ENCODE measurements around the gene PRDX5. TPM values are rescaled to one million over a fixed set of nuclear protein-coding genes. Genes with fewer than 3 reads are reported as not detected.

The PRDX5 gene
- total RNA-seq (192 TPM), polyA plus RNA-seq (ENCODE audit: insufficient read depth, low read depth, low replicate concordance) (1,026 TPM)
- long read RNA-seq, donor 1, transcript PRDX5-201 (6 exons, 893 nt): major isoform, 85 of 144 reads
- long read RNA-seq, donor 1, transcript PRDX5-202 (4 exons, 463 nt): minor isoform, 8 of 144 reads
- long read RNA-seq, donor 1, partial matches to known transcripts: 39 of 144 reads
- long read RNA-seq, donor 1, other reads (novel, unspliced or antisense): 8 of 144 reads
- long read RNA-seq, donor 2, transcript PRDX5-201 (6 exons, 893 nt): major isoform, 121 of 203 reads
- long read RNA-seq, donor 2, transcript PRDX5-203 (5 exons, 596 nt): minor isoform, 5 of 203 reads
- long read RNA-seq, donor 2, transcript PRDX5-202 (4 exons, 463 nt): minor isoform, 9 of 203 reads
- long read RNA-seq, donor 2, partial matches to known transcripts: 56 of 203 reads
- long read RNA-seq, donor 2, other reads (novel, unspliced or antisense): 12 of 203 reads
- long read RNA-seq, donor 3, transcript PRDX5-201 (6 exons, 893 nt): major isoform, 156 of 230 reads
- long read RNA-seq, donor 3, partial matches to known transcripts: 58 of 230 reads
- long read RNA-seq, donor 3, other reads (novel, unspliced or antisense): 12 of 230 reads
- long read RNA-seq, donor 4, transcript PRDX5-201 (6 exons, 893 nt): major isoform, 122 of 194 reads
- long read RNA-seq, donor 4, transcript PRDX5-202 (4 exons, 463 nt): minor isoform, 7 of 194 reads
- long read RNA-seq, donor 4, partial matches to known transcripts: 55 of 194 reads
- long read RNA-seq, donor 4, other reads (novel, unspliced or antisense): 8 of 194 reads
- long read RNA-seq, donor 5, transcript PRDX5-201 (6 exons, 893 nt): major isoform, 6 of 8 reads
- long read RNA-seq, donor 5, partial matches to known transcripts: 0 of 8 reads
- long read RNA-seq, donor 5, other reads (novel, unspliced or antisense): 0 of 8 reads
- long read RNA-seq, donor 6, transcript PRDX5-203 (5 exons, 596 nt): minor isoform, 8 of 433 reads
- long read RNA-seq, donor 6, transcript PRDX5-202 (4 exons, 463 nt): minor isoform, 15 of 433 reads
- long read RNA-seq, donor 6, transcript PRDX5-201 (6 exons, 893 nt): major isoform, 255 of 433 reads
- long read RNA-seq, donor 6, partial matches to known transcripts: 130 of 433 reads
- long read RNA-seq, donor 6, other reads (novel, unspliced or antisense): 25 of 433 reads
- long read RNA-seq, donor 7, transcript PRDX5-201 (6 exons, 893 nt): major isoform, 161 of 179 reads
- long read RNA-seq, donor 7, partial matches to known transcripts: 7 of 179 reads
- long read RNA-seq, donor 7, other reads (novel, unspliced or antisense): 9 of 179 reads
- long read RNA-seq, donor 8, transcript PRDX5-202 (4 exons, 463 nt): minor isoform, 6 of 228 reads
- long read RNA-seq, donor 8, transcript PRDX5-201 (6 exons, 893 nt): major isoform, 141 of 228 reads
- long read RNA-seq, donor 8, partial matches to known transcripts: 64 of 228 reads
- long read RNA-seq, donor 8, other reads (novel, unspliced or antisense): 14 of 228 reads
- long read RNA-seq, donor 9, transcript PRDX5-201 (6 exons, 893 nt): major isoform, 83 of 139 reads
- long read RNA-seq, donor 9, partial matches to known transcripts: 47 of 139 reads
- long read RNA-seq, donor 9, other reads (novel, unspliced or antisense): 7 of 139 reads
- long read RNA-seq, donor 10, transcript PRDX5-202 (4 exons, 463 nt): minor isoform, 6 of 132 reads
- long read RNA-seq, donor 10, transcript PRDX5-201 (6 exons, 893 nt): major isoform, 81 of 132 reads
- long read RNA-seq, donor 10, partial matches to known transcripts: 44 of 132 reads
- long read RNA-seq, donor 10, other reads (novel, unspliced or antisense): 0 of 132 reads

DNA sequence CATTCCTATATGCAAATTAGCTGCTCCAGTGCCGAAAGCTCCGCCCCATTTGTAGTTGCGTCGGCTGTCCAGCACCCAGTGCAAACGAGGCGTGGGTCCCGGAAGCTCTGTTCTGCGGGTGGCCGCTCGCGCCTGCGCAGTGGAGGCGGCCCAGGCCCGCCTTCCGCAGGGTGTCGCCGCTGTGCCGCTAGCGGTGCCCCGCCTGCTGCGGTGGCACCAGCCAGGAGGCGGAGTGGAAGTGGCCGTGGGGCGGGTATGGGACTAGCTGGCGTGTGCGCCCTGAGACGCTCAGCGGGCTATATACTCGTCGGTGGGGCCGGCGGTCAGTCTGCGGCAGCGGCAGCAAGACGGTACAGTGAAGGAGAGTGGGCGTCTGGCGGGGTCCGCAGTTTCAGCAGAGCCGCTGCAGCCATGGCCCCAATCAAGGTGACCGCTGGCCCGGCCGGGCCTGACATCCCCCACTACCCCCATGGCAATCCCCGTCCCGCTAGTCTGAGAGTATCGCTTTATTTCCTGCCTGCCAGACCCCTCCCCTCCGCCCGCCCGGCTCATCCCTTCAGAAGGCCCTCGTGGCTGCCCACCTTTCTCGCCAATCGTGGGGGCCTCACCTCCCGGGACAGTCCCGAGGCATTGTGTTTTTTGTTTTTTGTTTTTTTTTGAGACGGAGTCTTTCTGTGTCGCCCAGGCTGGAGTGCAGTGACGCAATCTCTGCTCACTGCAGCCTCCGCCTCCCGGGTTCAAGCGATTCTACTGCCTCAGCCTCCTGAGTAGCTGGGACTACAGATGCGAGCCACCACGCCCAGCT, at the start of gene PRDX5:
TSS of gene PRDX5 (plus strand) at position 161 of the 805 bp plus-strand sequence. CDS start at position 256, 95 bp downstream.
- peak within 1 kb of the TSS; percentile 89 to 96 (median 92) for H3K4me3 ChIP-seq (ENCODE audit: low read length in 3 of 3)
- no peaks in the 10 kb centered on the region for H3K27me3 ChIP-seq (ENCODE audit: control insufficient read depth, insufficient read depth, low read length)
- FAIRE-seq: no peak
- peak; percentile 96 to 99 (median 98) for DNase-seq
- no peaks in the 10 kb centered on the region for H3K9me3 ChIP-seq (ENCODE audit: control insufficient read depth in 2 of 3, insufficient read depth in 1 of 3, low read length in 3 of 3)
- TF ChIP-seq, protein P1, sequence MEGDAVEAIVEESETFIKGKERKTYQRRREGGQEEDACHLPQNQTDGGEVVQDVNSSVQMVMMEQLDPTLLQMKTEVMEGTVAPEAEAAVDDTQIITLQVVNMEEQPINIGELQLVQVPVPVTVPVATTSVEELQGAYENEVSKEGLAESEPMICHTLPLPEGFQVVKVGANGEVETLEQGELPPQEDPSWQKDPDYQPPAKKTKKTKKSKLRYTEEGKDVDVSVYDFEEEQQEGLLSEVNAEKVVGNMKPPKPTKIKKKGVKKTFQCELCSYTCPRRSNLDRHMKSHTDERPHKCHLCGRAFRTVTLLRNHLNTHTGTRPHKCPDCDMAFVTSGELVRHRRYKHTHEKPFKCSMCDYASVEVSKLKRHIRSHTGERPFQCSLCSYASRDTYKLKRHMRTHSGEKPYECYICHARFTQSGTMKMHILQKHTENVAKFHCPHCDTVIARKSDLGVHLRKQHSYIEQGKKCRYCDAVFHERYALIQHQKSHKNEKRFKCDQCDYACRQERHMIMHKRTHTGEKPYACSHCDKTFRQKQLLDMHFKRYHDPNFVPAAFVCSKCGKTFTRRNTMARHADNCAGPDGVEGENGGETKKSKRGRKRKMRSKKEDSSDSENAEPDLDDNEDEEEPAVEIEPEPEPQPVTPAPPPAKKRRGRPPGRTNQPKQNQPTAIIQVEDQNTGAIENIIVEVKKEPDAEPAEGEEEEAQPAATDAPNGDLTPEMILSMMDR (IDR thresholded peaks at IDR 0.05; ENCODE audit: borderline replicate concordance, extremely low read depth, insufficient read depth): peak; percentile 52
- peak within 1 kb of the TSS; percentile 100 for H3K27ac ChIP-seq (ENCODE audit: low read depth in 2 of 2, low read length in 2 of 2)
- peaks cover 0 to 13% (median 6%) of the 10 kb centered on the region in 3 donors for H3K4me1 ChIP-seq (ENCODE audit: control insufficient read depth in 2 of 3, insufficient read depth in 2 of 3, low read depth in 1 of 3, low read length in 3 of 3)
- peak within 1 kb of the TSS; percentile 89 to 97 (median 95) for H3K9ac ChIP-seq (ENCODE audit: low read length in 3 of 3)
- H3K36me3 ChIP-seq (ENCODE audit: control insufficient read depth in 2 of 3, insufficient read depth in 3 of 3, low read length in 3 of 3): peaks cover 0 to 9% (median 5%) of the 10 kb centered on the region in 3 donors
- intact Hi-C loops (cut with DNase I): no loop called here

DNA sequence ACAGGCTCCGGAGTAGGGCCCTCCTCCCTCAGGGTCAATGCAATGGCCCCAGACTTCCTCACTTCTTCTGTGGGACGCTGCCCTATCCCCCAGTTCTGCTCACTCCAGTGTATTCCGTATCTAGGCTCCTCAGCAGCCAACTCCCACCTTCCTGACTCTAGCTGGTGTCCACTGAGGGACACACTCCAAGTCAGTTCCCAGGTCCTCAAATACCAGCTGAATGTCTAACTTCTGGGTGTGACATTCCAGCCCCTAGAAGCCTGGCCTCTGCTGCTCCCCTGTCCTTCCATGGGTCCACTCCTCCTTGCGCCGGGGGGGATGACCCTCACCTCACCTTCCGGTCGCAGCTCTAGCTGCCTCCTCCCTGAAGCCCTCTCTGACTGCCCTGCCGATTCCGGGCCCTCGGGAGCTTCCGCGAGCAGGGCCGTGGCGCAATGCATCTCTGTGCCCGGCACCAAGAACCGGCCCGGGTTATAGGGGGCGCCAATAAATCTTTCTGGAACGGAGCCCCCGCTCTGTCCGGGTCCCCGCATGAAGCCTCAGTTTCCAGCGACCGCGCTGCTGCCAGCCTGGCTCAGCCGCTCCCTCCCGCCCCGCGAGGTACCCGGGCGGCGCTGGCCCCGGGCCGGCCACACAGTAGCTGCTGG, 48.9 kb upstream of the PRDX5 start:
- Histone ChIP-seq H3K4me3 (ENCODE audit: low read length in 3 of 3) (peak overlapping the region; percentile 43 to 100 (median 51)), H3K27ac (ENCODE audit: low read depth in 2 of 2, low read length in 2 of 2) (peak overlapping the region; percentile 82 to 91), H3K9ac (ENCODE audit: low read length in 3 of 3) (peak overlapping the region; percentile 15 to 86 (median 62)), H3K4me1 (ENCODE audit: control insufficient read depth in 2 of 3, insufficient read depth in 2 of 3, low read depth in 1 of 3, low read length in 3 of 3) (peaks cover 0 to 18% (median 9%) of the 10 kb centered on the region in 3 donors), H3K9me3 (ENCODE audit: control insufficient read depth in 2 of 3, insufficient read depth in 1 of 3, low read length in 3 of 3) (no peaks in the 10 kb centered on the region), H3K27me3 (ENCODE audit: control insufficient read depth, insufficient read depth, low read length) (no peaks in the 10 kb centered on the region), H3K36me3 (ENCODE audit: control insufficient read depth in 2 of 3, insufficient read depth in 3 of 3, low read length in 3 of 3) (peaks cover 0 to 6% (median 0%) of the 10 kb centered on the region in 3 donors)
- DNase-seq: peak in 4 of 5 donors; percentile 52 to 91 (median 70)
- FAIRE-seq: no peak
- TF ChIP-seq, protein P1 (IDR thresholded peaks at IDR 0.05; ENCODE audit: borderline replicate concordance, extremely low read depth, insufficient read depth): no peak
- intact Hi-C loops (cut with DNase I): no loop called here

All from kidney (tissue), 22 donors.